Naive thymus-derived CD8-positive, alpha-beta T cell (primary cell): ENCODE measurements around the gene CELF1. TPM values are rescaled to one million over a fixed set of nuclear protein-coding genes. Genes with fewer than 3 reads are reported as not detected.

ENCODE experiments used
- ATAC-seq, 2 donors: fragments of 150-1000 bp; cut with Tn5 transposase in 1 of 2; sonication (Bioruptor Pico), chemical (Tn5 transposase) in 1 of 2; 1 replicate in 1 of 2; 2 replicates in 1 of 2; pipeline ENCODE4 v1.10.0; 2021; ENCODE audit warnings: mild to moderate bottlenecking in 2 of 2, moderate library complexity in 2 of 2
- POLR2A ChIA-PET: fragments of 350-600 bp; sonication (Branson Sonifier 250); formaldehyde crosslinking; loops from one replicate; lab custom pipeline; 2021; ENCODE audit warnings: antibody characterized with exemption; lab: Charles Lee
- DNase-seq, 10 donors: peaks; one replicate each; pipeline versions ENCODE4 v3.0.0 to v3.0.0-alpha.2; 2020 to 2022
- H3K27ac Mint-ChIP-seq, 10 donors: one replicate each; pipeline ENCODE4 v1.8.0; 2020 to 2022; ENCODE audit warnings: mild to moderate bottlenecking in 10 of 10, mixed read lengths in 10 of 10, moderate library complexity in 4 of 10, inconsistent platforms in 1 of 10
- H3K27me3 Mint-ChIP-seq, 5 donors: one replicate each; pipeline ENCODE4 v1.8.0; 2021 to 2022; ENCODE audit warnings: mixed read lengths in 5 of 5
- H3K36me3 Mint-ChIP-seq, 3 donors: one replicate each; pipeline ENCODE4 v1.8.0; 2020 to 2022; ENCODE audit warnings: mixed read lengths in 3 of 3, mild to moderate bottlenecking in 2 of 3, inconsistent platforms in 1 of 3
- H3K4me1 Mint-ChIP-seq, 4 donors: one replicate each; pipeline ENCODE4 v1.8.0; 2021 to 2022; ENCODE audit warnings: mixed read lengths in 4 of 4
- H3K4me3 Mint-ChIP-seq, 10 donors: one replicate each; pipeline ENCODE4 v1.8.0; 2020 to 2022; ENCODE audit warnings: mild to moderate bottlenecking in 10 of 10, mixed read lengths in 10 of 10, moderate library complexity in 6 of 10, inconsistent platforms in 1 of 10
- H3K9me3 Mint-ChIP-seq, 9 donors: one replicate each; pipeline ENCODE4 v1.8.0; 2020 to 2022; ENCODE audit warnings: mixed read lengths in 9 of 9, mild to moderate bottlenecking in 3 of 9, inconsistent platforms in 1 of 9, moderate library complexity in 1 of 9
- polyA plus RNA-seq, 3 donors: library from polyadenylated mRNA; unstranded; fragments of 300-500 nt; fragmentation: Illumina TruSeq; gene quantifications; one replicate each; pipeline ENCODE4 v1.2.3, GENCODE V29; 2021
- total RNA-seq, 8 experiments: library from RNA in 2 of 8; stranded (reverse) in 2 of 8; gene quantifications; one replicate each; pipeline ENCODE4 v1.2.3 and lab custom pipeline; 2021 to 2026

The CELF1 gene
- total RNA-seq (100 to 1,000 TPM; 133 to 138 TPM), polyA plus RNA-seq (10 to 100 TPM; 45.3 to 79.3 (median 55.3) TPM), total RNA-seq (lab: John Stamatoyannopoulos, UW) (164 to 273 (median 225) reads per million in 6 experiments)

DNA sequence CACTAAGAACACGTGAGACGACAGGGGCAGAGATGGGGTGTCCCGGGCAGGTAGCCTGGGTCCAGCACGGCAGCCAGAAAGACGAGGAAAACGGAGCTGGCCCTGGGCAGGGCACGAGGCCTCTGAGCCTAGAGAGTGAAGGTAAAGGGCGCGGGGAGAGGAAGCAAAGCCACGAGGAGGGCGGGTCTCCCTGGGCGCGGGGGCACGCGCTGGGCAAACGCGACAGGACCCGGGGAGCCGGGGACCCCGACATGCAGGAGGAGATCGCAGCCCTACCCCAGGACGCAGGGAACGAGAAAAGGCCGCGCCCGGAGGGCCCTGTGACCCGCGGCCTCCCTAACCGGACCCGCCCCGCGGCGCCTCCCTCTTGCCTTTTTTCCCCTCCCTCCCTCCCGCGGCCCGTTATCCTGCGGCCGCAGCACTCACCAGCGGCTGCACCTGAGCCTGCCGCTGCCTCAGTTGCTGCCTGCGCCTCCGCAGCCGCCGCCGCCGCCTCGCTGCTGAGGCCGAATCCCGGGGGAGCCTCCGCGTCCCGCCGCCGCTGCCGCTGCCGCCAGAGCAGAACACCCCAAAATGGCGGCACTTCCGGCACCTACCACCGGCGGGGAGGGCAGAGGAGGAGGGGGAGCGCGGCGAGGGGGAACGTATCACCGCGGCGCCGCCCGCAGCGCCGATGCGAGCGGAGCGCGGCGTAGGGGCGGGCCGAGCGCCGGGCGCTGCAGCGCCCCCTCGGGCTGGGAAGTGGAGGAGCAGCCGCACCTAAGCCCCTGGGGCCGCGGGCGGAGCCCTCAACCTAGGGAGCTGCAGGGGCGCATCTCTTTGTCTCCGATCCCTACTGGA is at the start of gene CELF1:
CELF1 (minus strand) TSS at position 567 of the 840 bp plus-strand sequence. CDS start 53,609 bp downstream, outside the sequence.
- H3K36me3 Mint-ChIP-seq, result peaks cover 0 to 19% (median 0%) of the 10 kb centered on the region in 3 donors
- peak; percentile 88 to 94 for ATAC-seq
- POLR2A ChIA-PET, result interaction anchor here (0.8 to 3.9 kb wide), 9 partner anchors 11 to 295 kb away, joined by 3 to 26 read pairs (median 5); partner anchors contain the start of genes FNBP4, KBTBD4, MTCH2 and NDUFS3

DNA sequence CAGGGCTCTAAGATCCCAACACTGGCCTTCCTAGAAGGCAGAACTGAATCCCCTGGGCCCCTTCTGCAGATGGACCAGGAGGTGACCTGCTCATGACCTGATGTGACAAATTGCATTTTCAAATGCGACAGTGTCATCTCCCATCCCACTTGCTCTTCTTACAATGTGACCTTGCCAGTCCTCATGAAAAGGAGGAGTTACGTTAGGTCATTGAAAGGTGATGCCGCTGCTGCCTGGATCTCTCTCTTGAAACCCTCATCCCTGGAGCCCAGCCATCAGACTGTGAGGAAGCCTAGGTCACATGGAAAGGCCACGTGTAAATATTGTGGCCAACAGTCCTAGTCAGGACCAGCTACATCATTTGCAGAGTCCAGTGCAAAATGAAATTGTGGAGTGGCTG is 47.0 kb upstream of the CELF1 start:
- POLR2A ChIA-PET, result no interaction called here
- ATAC-seq (no peak), DNase-seq (no peak)
- peak overlapping the region in 1 of 10 donors; percentile 62 for H3K27ac Mint-ChIP-seq
- H3K4me1 Mint-ChIP-seq, result peaks cover 0 to 5% (median 2%) of the 10 kb centered on the region in 4 donors
- peaks cover 0 to 3% (median 0%) of the 10 kb centered on the region in 3 donors for H3K36me3 Mint-ChIP-seq
- H3K9me3 Mint-ChIP-seq, result no peaks in the 10 kb centered on the region
- H3K27me3 Mint-ChIP-seq, result peaks cover 2 to 10% (median 8%) of the 10 kb centered on the region in 5 donors
- H3K4me3 Mint-ChIP-seq, result no peak overlapping the region

More for the DNA sequence above, at the start of gene CELF1:
- Mint-ChIP-seq H3K27ac (peak within 1 kb of the TSS; percentile 90 to 98 (median 97)), H3K4me1 (peaks cover 17 to 49% (median 43%) of the 10 kb centered on the region in 4 donors), H3K27me3 (no peaks in the 10 kb centered on the region), H3K4me3 (peak within 1 kb of the TSS; percentile 94 to 98 (median 96)), H3K9me3 (no peaks in the 10 kb centered on the region)
- DNase-seq, result peak; percentile 87 to 94 (median 92)

DNA sequence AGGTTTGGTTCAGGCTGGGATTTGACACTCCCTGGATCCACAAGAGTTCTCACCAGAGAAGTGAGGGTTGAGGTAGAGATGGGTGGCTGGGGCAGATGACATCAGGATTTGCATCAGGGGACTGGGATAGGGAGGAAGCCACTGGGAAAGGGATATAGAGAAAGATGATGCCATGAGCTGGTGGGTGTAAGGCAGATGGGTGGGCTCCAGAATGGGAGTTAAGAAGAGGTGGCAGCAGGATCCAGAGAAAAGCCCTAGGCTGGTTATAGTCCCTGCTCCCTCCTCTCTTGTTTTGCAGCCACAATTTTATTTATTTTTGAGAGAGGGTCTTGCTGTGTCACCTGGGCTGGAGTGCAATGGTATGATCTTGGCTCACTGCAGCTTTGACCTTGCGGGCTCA is 43.0 kb upstream of the CELF1 start:
- Mint-ChIP-seq H3K4me1 (peaks cover 9 to 25% (median 13%) of the 10 kb centered on the region in 4 donors), H3K9me3 (no peaks in the 10 kb centered on the region), H3K27me3 (peaks cover 13 to 45% (median 31%) of the 10 kb centered on the region in 5 donors), H3K27ac (no peak overlapping the region), H3K36me3 (peaks cover 0 to 5% (median 0%) of the 10 kb centered on the region in 3 donors), H3K4me3 (no peak overlapping the region)
- POLR2A ChIA-PET, result interaction anchor here (1.2 kb wide), 1 partner anchor 16 kb away, joined by 3 read pairs; no protein-coding TSS in a partner anchor
- no peak for DNase-seq
- ATAC-seq, result no peak

DNA sequence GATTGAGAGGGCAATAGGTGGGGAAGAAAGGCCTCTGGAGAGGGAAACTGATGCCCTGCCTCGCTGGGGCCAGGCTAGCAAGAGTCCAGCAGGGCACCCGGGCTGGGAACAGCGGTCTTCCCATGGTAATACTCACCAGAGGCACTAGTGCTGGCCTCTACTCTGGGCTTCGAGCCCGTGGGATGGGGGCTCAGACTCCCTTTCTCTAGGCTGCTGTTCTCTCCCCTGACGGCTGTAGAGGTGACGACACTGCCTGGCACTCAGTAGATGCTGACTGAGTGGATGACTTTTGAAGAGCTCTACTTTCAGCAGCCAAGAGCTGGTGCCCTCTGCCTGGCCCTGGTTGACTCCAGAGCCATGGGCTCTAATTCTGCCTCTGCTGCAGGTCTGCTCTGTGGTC is 42.1 kb upstream of the CELF1 start:
- Mint-ChIP-seq H3K9me3 (no peaks in the 10 kb centered on the region), H3K27me3 (peaks cover 13 to 45% (median 31%) of the 10 kb centered on the region in 5 donors), H3K27ac (no peak overlapping the region), H3K4me1 (peaks cover 9 to 25% (median 13%) of the 10 kb centered on the region in 4 donors), H3K36me3 (peaks cover 0 to 5% (median 0%) of the 10 kb centered on the region in 3 donors), H3K4me3 (no peak overlapping the region)
- POLR2A ChIA-PET, result interaction anchor here (1.2 kb wide), 1 partner anchor 15 kb away, joined by 3 read pairs; no protein-coding TSS in a partner anchor
- DNase-seq (no peak), ATAC-seq (peak in 1 of 2 donors; percentile 38)

DNA sequence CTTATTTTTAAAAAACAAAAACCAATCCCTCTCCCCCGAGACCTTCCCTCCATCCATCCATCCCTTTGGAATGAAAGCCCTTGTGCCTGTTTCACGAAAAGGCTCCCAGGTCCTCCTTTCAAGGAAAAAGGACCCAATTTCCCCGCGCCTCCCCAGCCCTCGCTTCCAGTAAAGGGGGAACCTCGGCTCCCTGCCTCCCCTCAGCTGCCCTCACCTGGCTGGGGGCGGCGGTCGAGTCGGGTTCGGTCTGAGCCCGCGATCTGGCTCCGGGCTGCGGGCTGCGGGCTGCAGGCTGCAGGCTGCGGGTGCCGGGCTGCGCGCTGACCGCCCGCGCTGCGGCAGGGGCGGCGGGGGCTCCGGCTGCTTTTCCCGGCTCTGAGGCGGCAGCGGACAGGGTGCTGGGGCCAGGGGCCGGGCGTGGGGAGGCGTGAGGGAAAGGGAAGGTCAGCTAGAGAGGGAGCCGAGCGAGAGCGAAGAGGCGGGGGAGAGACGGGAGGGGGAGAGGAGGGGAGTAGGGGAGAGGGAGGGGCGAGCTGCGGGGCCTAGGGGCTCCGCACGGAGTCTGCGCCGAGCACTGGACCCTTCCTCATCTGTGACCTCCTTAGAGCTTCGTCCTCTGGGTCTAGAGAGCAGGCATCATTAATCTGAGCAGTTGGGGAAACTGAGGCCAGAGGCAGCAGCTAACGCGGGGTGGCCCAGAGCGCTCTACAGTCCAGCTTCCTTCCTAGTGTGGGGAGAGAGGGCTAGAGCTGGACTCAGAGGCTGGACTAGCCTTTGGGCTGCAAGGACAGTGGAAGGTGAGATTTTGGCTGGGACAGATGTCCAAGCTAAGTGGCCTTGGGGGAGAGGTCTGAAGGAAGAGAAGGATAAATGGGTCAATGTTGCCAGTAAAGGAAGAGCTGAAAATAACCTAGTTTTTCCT is 41.3 kb upstream of the CELF1 start, which contains the start of gene C1QTNF4:
C1QTNF4 (minus strand) TSS at position 478 of the 922 bp plus-strand sequence. CDS start 3,601 bp downstream, outside the sequence.
- POLR2A ChIA-PET, result no interaction called here
- no peaks in the 10 kb centered on the region for H3K9me3 Mint-ChIP-seq
- no peak for DNase-seq
- H3K27me3 Mint-ChIP-seq, result peaks cover 13 to 45% (median 31%) of the 10 kb centered on the region in 5 donors
- H3K4me1 Mint-ChIP-seq, result peaks cover 6 to 25% (median 13%) of the 10 kb centered on the region in 4 donors
- peaks cover 0 to 3% (median 0%) of the 10 kb centered on the region in 3 donors for H3K36me3 Mint-ChIP-seq
- ATAC-seq, result peak; percentile 33
- H3K4me3 Mint-ChIP-seq, result peak within 1 kb of the TSS in 4 of 10 donors; percentile 7 to 45 (median 30)
- peak within 1 kb of the TSS in 3 of 10 donors; percentile 3 to 65 (median 60) for H3K27ac Mint-ChIP-seq

DNA sequence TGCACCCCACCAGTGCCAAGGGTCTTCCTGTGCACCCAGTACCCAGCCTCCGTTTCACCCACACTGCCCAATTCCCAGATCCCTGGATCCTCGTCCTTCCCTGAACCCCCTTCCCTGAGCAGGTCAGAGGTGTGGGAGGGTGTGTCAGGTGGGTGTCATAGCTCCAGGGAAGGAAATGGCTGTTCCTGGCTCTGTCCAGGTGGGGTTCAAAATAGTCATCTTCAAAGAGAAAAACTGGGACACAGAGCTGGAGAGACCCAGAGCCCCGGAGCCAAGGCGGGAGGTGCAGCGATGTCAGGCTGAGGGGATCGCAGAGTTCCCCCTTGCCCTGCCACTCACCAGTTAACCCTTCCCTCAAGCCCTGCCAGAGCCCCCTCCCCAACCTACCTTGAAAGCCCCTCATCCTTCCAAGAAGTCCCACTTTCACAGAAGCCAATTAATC is 40.6 kb upstream of the CELF1 start:
- peaks cover 4 to 25% (median 13%) of the 10 kb centered on the region in 4 donors for H3K4me1 Mint-ChIP-seq
- DNase-seq (no peak), ATAC-seq (no peak)
- no peak overlapping the region for H3K27ac Mint-ChIP-seq
- peak overlapping the region in 4 of 10 donors; percentile 7 to 45 (median 30) for H3K4me3 Mint-ChIP-seq
- POLR2A ChIA-PET, result no interaction called here
- H3K27me3 Mint-ChIP-seq, result peaks cover 13 to 45% (median 31%) of the 10 kb centered on the region in 5 donors
- peaks cover 0 to 2% (median 0%) of the 10 kb centered on the region in 3 donors for H3K36me3 Mint-ChIP-seq
- H3K9me3 Mint-ChIP-seq, result no peaks in the 10 kb centered on the region

DNA sequence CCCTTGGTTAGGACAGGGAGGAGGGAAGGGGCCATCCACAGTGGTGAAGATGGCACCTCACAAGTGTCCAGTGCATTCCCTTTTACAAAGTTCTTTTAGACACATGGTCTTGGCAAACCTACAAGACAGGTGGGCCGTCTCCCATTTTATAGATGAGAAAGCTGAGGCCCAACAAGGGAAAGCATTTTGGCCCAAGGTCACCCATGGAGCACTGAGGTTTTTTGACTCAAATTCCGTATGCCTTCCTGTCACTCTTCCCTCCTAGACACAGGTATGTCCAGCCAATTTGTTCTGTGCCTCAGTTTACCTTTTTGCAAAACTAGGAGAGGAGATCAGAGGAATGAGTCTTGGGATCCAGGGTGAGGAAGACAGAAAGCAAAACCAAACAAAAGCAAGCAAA is 40.0 kb upstream of the CELF1 start:
- no peak for DNase-seq
- POLR2A ChIA-PET, result no interaction called here
- Mint-ChIP-seq H3K4me3 (peak overlapping the region in 2 of 10 donors; percentile 7 to 29), H3K9me3 (no peaks in the 10 kb centered on the region), H3K36me3 (peaks cover 0 to 2% (median 0%) of the 10 kb centered on the region in 3 donors), H3K27ac (no peak overlapping the region), H3K4me1 (peaks cover 4 to 25% (median 13%) of the 10 kb centered on the region in 4 donors), H3K27me3 (peaks cover 13 to 45% (median 31%) of the 10 kb centered on the region in 5 donors)
- ATAC-seq, result no peak

DNA sequence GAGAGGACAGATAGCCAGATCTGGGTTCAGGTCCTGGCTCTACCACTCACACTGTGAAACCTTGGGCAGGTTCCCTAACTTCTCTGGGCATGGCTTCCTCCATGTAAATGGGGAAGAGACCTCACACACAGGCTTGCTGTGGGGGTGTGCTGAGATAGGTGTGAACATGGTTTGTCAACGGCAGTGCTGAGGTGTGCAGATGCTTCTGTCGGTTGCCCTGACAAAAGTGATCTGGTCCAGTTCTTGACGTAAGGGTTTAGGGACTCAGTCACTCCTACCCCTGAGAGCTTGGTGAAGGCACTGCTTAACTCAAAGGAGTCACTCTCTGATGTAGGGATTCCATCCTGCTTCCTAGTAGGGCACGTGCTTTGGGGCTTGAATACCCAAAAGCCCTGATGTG is 39.3 kb upstream of the CELF1 start:
- H3K4me3 Mint-ChIP-seq, result no peak overlapping the region
- peaks cover 13 to 45% (median 31%) of the 10 kb centered on the region in 5 donors for H3K27me3 Mint-ChIP-seq
- ATAC-seq (no peak), DNase-seq (no peak)
- H3K27ac Mint-ChIP-seq, result no peak overlapping the region
- H3K9me3 Mint-ChIP-seq, result no peaks in the 10 kb centered on the region
- POLR2A ChIA-PET, result no interaction called here
- H3K36me3 Mint-ChIP-seq, result peaks cover 0 to 2% (median 0%) of the 10 kb centered on the region in 3 donors
- peaks cover 4 to 25% (median 13%) of the 10 kb centered on the region in 4 donors for H3K4me1 Mint-ChIP-seq

DNA sequence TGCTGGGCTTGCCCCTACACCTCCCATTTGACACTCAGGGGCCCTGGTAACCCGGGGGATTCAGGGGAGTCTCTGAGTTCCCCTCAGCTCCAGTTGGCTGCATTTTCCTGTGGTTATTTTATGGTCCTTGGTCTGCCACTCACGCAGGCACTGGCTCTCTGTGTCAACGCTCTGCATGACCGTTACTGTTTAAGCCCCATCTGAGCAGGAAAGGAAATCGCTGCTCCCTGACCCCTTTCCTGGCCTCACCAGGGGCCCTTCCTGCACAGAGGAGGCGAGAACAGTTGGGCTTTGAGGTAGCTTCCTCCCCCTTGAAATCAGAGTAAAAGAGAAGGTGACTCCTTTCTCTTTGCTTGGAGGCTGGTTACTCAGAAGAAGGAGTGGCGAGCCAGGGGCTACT is 38.8 kb upstream of the CELF1 start:
- ATAC-seq (no peak), DNase-seq (no peak)
- Mint-ChIP-seq H3K27ac (peak overlapping the region in 1 of 10 donors; percentile 56), H3K4me3 (no peak overlapping the region), H3K36me3 (peaks cover 0 to 2% (median 0%) of the 10 kb centered on the region in 3 donors), H3K4me1 (peaks cover 4 to 25% (median 13%) of the 10 kb centered on the region in 4 donors), H3K9me3 (no peaks in the 10 kb centered on the region), H3K27me3 (peaks cover 13 to 45% (median 31%) of the 10 kb centered on the region in 5 donors)
- POLR2A ChIA-PET, result interaction anchor here (0.6 kb wide), 2 partner anchors 41 to 99 kb away, joined by 3 to 4 read pairs; no protein-coding TSS in a partner anchor

DNA sequence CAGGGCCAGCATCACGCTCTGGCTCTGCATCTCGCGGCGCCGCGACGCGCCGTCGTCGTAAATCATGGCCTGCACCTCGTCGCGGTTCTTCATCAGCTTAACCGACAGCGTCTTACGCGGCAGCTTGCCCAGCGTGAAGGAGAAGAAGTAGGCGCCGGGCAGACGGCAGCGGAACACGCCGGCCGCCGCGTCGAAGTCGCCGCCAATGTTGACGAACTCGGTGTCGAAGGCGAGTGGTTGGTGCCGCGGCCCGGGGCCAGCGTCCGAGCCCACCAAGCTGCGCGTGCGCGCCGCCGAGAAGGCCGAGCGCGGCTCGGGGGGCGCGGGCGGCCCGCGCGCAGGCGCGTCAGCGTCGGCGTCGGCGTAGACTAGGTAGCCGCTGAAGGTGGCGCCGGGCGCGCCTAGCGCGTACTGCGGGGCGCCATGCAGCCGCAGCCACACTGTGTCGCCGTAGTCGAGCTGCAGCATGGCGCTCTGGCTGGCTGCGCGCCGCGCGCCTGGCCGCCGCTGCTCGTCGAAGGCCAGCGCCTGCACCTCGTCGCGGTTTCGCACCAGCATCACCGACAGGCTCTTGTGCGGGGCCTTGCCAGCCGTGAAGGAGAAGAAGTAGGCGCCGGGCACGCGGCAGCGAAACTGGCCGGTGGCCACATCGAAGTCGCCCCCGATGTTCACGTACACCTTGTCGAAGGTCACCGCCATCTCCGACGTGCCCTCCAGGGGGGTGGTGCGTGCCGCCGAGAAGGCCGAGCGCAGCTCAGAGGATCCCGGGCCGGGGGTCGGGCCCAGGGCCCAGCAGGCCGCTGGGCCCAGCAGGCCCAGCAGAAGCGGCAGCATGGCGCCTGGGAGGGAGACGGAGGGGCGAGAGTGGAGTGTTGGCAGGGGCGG is 37.3 kb upstream of the CELF1 start:
- ATAC-seq (no peak), DNase-seq (no peak)
- peaks cover 6 to 25% (median 13%) of the 10 kb centered on the region in 4 donors for H3K4me1 Mint-ChIP-seq
- H3K36me3 Mint-ChIP-seq, result peaks cover 0 to 5% (median 0%) of the 10 kb centered on the region in 3 donors
- POLR2A ChIA-PET, result interaction anchor here (0.7 kb wide), 1 partner anchor 52 kb away, joined by 4 read pairs; no protein-coding TSS in a partner anchor
- H3K27me3 Mint-ChIP-seq, result peaks cover 11 to 38% (median 24%) of the 10 kb centered on the region in 5 donors
- no peak overlapping the region for H3K4me3 Mint-ChIP-seq
- H3K27ac Mint-ChIP-seq, result no peak overlapping the region
- H3K9me3 Mint-ChIP-seq, result no peaks in the 10 kb centered on the region

DNA sequence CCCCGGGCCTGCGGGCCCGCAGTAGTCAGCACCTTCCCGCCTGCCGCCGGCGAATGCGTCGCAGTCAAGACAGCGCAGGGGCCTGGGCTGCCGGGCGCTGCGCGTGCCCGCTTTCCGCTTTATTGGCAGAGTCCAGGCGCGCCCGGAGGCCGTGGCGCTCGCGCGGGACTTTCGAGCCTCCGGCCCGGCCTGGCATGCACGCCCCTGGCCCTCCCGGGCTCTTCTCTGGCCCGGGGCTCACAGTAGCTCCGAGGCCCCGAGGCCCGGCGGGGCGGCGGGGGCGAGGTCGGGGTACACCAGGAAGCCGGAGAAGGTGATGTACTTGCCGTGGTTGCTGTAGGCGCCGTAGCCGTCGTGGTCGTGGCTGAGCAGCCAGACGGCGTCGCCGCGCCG is 36.6 kb upstream of the CELF1 start:
- Mint-ChIP-seq H3K4me1 (peaks cover 6 to 23% (median 12%) of the 10 kb centered on the region in 4 donors), H3K36me3 (peaks cover 0 to 11% (median 3%) of the 10 kb centered on the region in 3 donors)

More for the DNA sequence above, 36.6 kb upstream of the CELF1 start:
- POLR2A ChIA-PET, result no interaction called here
- no peaks in the 10 kb centered on the region for H3K9me3 Mint-ChIP-seq
- H3K27ac Mint-ChIP-seq, result no peak overlapping the region
- ATAC-seq (no peak), DNase-seq (no peak)
- no peak overlapping the region for H3K4me3 Mint-ChIP-seq
- peaks cover 9 to 32% (median 20%) of the 10 kb centered on the region in 5 donors for H3K27me3 Mint-ChIP-seq
